Stimulated activated naive CD4-positive, alpha-beta T cell treated with Interleukin-2 at 50 U/mL for 16 hours (primary cell): Measurements from ENCODE around the gene EVA1A.
A peak's percentile ranks its signal among the peaks of the same experiment; 100 is the strongest.

Experiments used
- DNase-seq: peaks from one replicate; lab custom pipeline; 2025; lab: John Stamatoyannopoulos, UW

EVA1A gene, protein sequence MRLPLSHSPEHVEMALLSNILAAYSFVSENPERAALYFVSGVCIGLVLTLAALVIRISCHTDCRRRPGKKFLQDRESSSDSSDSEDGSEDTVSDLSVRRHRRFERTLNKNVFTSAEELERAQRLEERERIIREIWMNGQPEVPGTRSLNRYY

DNA sequence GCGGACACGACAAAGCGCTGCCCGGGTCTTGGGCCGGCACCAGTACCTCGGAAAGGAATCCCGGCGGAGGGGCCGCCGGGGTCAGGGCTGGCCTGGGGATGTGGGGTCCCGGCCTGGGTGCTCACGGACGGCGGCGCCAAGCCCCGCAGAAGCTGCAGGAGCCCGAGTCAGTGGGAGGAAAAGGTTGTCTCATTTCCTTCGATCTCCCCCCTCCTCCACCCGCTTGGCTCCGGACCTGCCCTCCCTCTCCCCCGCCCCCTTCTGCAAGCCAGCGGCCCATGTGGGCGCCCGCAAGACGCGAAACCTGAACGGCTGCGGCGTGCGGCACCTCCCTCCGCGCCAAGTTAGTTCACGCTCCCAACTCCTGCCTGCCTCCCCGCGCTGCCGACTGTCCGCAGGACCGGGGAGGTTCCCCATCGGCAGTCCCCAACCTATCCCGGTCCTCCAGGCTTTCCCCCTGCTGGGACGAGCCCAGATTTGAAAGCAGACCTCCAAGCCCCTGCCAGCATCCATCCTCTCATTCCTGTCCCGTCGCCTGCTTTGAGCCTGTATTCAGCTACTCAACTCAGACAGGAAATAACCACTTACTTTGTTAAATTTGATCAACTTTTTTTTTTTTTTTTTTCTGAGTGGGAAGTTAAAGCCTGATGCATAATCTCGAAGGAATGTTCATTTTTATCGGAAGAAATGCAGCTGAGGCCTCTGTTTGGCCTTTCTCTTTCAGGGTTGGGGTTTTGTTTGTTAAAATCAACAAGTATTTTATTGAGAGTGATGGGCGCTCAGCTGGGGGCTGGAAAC is at the start of gene EVA1A:
TSS of gene EVA1A (minus strand) at position 172 of the 798 bp plus-strand sequence. CDS start 42,799 bp downstream, outside the sequence.
- no peak for DNase-seq

- DNase-seq: no peak
Measured at GRCh38 chr2:75609937-75610508, 49.3 kb upstream of the EVA1A start.

DNA sequence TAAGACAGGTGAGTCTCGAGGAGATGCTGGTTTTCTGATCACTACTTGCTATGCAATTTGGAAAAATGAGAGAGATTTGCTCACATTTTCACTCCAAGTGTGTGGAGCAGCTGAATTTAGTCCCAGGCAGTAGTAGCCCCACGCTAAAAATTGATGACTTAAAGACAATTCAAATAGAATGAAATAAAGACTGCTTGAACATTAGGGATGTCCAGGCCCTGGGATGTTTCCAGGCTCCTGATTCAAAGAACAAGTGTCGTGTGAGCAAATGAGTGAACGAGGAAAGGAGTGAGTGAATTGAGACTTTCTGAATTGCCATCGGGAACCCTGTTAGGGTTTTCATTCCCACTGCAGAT is 48.6 kb upstream of the EVA1A start:
- no peak for DNase-seq

DNA sequence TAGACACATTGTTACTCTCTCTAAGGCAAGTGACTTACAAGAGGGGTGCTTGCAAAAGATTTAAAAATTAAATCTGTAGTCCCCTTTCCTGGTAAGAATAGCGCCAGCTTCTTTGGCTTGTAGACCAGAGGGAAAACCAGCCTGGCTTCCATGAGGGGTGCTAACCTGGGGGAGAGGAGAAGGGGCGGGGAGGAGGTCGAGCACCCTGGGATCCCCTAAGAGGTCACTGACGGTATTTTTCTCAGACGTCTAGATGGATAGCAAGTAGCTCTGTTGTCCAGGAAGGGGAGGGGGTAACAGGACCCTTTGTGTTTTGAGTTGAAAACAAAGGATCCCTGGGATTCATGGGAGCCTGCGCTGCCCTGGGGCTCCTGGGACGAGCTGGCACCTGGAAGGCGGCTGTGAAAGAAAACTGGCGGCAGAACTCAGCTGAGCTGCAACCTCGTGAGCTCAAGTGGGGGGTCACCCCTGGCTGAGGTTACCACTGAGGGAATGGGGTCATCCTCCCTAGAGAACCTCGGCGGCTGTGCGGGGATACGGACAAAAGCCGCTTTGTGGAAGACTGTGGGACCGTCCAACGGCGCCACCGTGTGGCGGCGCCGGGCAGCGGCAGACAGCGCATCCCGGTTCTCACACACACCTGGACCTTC is 48.1 kb upstream of the EVA1A start:
- peak; percentile 8 for DNase-seq

GRCh38 chr2:75607988-75608683 is 47.4 kb upstream of the EVA1A start:
- no peak for DNase-seq

GRCh38 chr2:75607400-75607798 is 46.7 kb upstream of the EVA1A start:
- no peak for DNase-seq

GRCh38 chr2:75606761-75607399 is 46.1 kb upstream of the EVA1A start:
- DNase-seq: no peak

DNA sequence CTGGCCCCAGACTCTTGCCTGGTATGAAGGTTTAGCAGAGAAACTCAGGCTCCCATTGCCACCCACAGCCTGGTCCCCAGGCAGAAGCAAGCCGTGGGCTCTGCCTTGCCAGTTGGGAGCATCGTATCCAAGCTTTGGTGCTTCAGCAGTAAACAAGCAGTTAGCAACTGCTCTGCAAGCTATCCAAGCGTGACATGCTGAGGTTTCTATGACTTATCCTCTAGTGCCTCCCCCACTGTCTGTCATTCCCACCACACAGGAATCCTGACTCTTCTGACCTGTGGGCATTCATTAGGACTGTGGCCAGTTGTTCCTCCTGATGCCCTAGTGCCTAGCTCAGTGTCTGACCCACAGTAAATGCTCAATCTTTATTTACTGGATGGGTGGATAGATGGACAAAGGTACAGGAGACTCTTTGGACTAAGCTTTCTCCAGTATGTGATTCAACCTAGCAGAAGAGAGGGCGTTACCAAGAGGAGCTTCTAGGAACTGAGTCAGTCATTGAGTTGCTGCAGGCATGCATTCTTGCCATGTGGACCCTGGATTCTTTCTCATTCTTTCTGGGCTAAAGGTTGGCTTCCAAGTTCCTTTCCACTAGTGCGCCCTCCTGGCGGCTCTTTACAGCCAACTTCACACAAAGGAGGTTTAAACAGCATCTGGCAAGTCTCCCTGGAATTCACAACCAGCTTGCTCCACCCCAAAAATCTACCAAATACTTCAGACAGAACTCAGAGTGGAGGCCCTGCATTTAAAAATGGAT is 45.2 kb upstream of the EVA1A start:
- no peak for DNase-seq

DNA sequence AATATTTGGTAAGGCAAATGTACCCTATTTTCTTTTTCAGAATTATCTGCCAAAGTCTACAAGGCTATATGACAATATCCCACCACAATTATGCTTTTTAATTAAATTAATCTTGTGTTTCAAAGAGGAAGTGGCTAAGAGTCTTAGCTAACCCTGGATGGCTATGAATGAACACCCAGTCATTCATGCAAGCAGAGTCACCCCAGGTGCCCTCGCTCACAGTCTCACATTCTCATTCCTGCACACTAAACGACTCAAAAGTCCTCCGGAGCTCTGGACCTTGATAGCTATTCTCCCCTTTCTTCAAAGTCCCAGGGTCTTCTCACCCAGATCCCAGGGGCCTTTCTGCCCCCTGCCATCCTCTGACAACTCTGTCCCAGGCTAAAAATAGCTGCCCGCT is 43.7 kb upstream of the EVA1A start:
- no peak for DNase-seq

- DNase-seq: no peak
Measured at GRCh38 chr2:75603477-75603876, 42.7 kb upstream of the EVA1A start.

GRCh38 chr2:75602724-75603342 is 42.1 kb upstream of the EVA1A start:
- DNase-seq: no peak

- DNase-seq: no peak
Measured at GRCh38 chr2:75600461-75601011, 39.8 kb upstream of the EVA1A start.

- no peak for DNase-seq
Measured at GRCh38 chr2:75598589-75599155, 37.9 kb upstream of the EVA1A start.

DNA sequence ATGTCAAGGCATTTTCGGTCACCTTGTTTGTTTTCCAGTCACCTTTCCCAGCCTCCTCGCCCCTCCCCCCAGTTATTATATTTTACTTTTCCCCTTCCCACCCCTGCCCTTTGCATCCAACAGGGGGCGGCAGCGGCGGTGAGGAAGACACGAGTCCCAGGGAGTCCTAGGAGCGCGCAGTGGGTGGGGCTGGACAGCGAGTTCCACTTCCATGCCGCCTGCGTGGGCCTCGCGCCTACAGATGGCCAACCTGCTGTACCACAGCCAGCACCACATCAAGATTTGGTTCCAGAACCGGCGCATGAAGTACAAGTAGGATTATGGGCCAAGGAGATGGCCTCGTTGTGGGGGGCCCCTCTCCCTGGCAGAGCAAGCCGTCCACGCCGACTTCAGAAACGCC is 37.2 kb upstream of the EVA1A start:
- DNase-seq: no peak

GRCh38 chr2:75596784-75597183 is 36.0 kb upstream of the EVA1A start:
- DNase-seq: no peak

GRCh38 chr2:75595541-75596395 is 35.0 kb upstream of the EVA1A start:
- no peak for DNase-seq

- no peak for DNase-seq
Measured at GRCh38 chr2:75594596-75594995, 33.9 kb upstream of the EVA1A start.

DNA sequence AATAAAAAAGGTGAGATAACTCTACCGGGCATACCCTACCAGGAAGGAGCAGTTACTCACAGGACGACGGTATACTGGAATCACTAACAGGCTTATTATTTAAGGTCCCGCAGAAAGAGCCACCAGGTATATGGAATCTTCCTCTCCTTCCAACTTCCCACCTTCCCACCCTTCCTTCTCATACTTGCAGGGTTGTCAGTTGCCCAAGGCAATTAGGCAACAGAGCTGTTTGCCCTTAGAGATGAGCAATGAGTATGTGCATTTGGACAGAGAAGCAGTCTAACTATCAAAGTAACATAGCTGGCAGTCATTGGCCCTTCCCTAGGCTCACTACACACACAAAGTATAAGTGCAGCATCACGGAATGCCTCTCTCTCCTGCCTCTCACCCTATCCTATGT is 32.1 kb upstream of the EVA1A start:
- no peak for DNase-seq

DNA sequence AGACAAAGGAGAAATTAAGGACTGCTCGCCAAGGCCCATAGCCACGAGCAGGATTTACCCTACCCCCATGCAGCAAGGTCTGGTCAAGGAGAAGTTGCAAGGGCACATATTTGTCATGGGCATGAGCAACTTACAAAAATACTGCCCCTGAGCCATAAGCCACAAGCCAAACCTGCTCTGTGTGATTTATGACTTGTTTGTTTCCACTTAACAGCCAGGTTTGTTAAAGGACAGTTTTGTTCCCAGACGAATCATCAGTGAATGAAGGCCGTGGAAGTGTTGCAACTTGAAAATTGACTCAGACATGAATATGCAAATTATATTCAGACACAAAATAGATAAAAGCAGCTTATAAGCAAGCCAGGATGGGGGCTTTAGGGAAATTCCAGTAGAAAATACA is 31.3 kb upstream of the EVA1A start:
- no peak for DNase-seq
